GM06990 (cell line): ENCODE results near the gene ZIM2.

Experiments used
- DNase-seq: peaks from one replicate; pipeline ENCODE4 v3.0.0-alpha.2; 2011; ENCODE audit not compliant: insufficient read length; ENCODE audit errors: extremely low read depth
- H3K27me3 ChIP-seq: replicated peaks from 2 replicates; pipeline ENCODE4 v1.6.0; 2011; ENCODE audit warnings: low read length; ENCODE audit not compliant: control insufficient read depth, insufficient read depth
- H3K36me3 ChIP-seq: 2 replicates; pipeline ENCODE4 v1.5.1; 2011; ENCODE audit warnings: low read length; ENCODE audit not compliant: control insufficient read depth, insufficient read depth
- H3K4me3 ChIP-seq: replicated peaks from 2 replicates; pipeline ENCODE4 v1.5.1; 2011; ENCODE audit warnings: low read depth, mild to moderate bottlenecking, control low read depth, low read length
- CTCF ChIP-seq: IDR thresholded peaks from 2 replicates; pipeline ENCODE4 v1.5.1; 2011; ENCODE audit warnings: low read length, control low read depth, mild to moderate bottlenecking, inconsistent platforms; ENCODE audit not compliant: insufficient read depth, poor library complexity, severe bottlenecking

The ZIM2 gene

GRCh38 chr19:56765137-56765536, 75.4 kb downstream of the ZIM2 start:
- no peak for DNase-seq
- H3K4me3 ChIP-seq = no peak overlapping the region

DNA sequence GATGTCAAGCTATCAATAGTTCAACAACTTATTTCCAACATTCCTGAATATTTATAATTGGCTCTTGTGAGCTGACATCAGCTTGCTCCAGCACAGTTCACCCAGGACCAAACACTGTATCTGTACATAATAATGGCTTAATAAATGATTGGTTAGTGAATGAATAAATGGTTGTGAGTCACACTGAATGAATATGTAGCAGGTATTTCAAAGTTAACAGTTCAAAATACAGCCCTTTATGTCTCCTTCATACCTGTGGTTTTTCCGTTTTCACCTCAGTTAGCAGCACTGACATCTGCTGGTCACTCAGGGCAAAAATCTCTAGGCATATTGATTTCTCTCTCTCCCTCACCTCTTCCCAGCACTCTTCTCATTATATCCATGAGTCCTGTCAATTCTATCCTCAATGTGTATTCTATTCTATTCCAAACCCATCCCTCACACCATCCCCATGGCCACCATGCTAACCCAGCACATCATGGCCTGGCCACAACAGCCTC, 76.3 kb downstream of the ZIM2 start:
- H3K27me3 ChIP-seq = no peaks in the 10 kb centered on the region
- TF ChIP-seq CTCF = no peak
- H3K4me3 ChIP-seq = no peak overlapping the region
- DNase-seq = no peak
- no peaks in the 10 kb centered on the region for H3K36me3 ChIP-seq

More at GRCh38 chr19:56765137-56765536, 75.4 kb downstream of the ZIM2 start:
- Histone ChIP-seq H3K36me3 (no peaks in the 10 kb centered on the region), H3K27me3 (no peaks in the 10 kb centered on the region)
- no peak for TF ChIP-seq CTCF

DNA sequence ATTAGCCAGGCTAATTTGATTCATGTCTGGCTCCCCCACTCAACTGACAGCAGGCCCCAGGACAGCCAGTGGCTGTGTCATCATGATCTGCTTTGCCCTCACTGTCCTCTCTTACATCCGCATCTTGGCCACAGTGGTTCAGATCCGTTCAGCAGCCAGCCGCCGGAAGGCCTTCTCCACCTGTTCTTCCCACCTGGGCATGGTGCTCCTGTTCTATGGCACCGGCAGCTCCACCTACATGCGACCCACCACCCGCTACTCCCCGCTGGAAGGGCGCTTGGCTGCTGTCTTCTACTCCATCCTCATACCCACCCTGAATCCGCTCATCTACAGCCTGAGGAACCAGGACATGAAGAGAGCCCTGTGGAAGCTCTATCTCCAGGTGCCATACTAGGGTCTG, 79.7 kb downstream of the ZIM2 start:
- H3K27me3 ChIP-seq = no peaks in the 10 kb centered on the region
- no peaks in the 10 kb centered on the region for H3K36me3 ChIP-seq
- no peak for TF ChIP-seq CTCF
- DNase-seq = no peak
- H3K4me3 ChIP-seq = no peak overlapping the region

- no peak for TF ChIP-seq CTCF
- no peaks in the 10 kb centered on the region for H3K36me3 ChIP-seq
- no peak for DNase-seq
- no peak overlapping the region for H3K4me3 ChIP-seq
- no peaks in the 10 kb centered on the region for H3K27me3 ChIP-seq
Observed at GRCh38 chr19:56759531-56759930, 81.0 kb downstream of the ZIM2 start.

DNA sequence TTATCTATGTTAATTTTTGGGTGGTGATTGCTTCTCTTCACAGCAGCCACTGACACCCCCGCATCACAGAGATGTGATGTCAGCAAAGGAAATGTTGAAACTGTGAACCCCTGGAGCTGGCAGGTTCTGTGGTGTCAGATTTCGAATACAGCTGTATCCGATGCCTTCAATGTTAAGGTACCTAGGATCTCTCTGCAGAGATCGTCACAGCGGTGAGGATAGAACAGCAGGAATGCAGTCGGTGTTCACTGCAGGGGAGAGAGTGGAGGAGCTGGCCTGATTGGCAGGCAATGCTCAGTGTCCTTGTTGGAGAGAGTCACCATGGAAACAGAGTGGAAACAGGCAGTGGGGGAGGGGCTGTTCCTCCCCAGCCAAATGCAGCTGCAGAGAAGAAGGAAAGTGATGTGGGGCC, 89.4 kb downstream of the ZIM2 start:
- no peaks in the 10 kb centered on the region for H3K36me3 ChIP-seq
- DNase-seq = no peak
- H3K4me3 ChIP-seq = no peak overlapping the region
- TF ChIP-seq CTCF = no peak
- H3K27me3 ChIP-seq = no peaks in the 10 kb centered on the region

GRCh38 chr19:56750658-56751057, 89.9 kb downstream of the ZIM2 start:
- DNase-seq = no peak
- TF ChIP-seq CTCF = no peak
- H3K4me3 ChIP-seq = no peak overlapping the region
- no peaks in the 10 kb centered on the region for H3K36me3 ChIP-seq
- no peaks in the 10 kb centered on the region for H3K27me3 ChIP-seq
